Panc1 (cell line): ENCODE results near the gene PSMG1. TPM values are rescaled to one million over a fixed set of nuclear protein-coding genes. Genes with fewer than 3 reads are reported as not detected.

ENCODE experiments used
- ATAC-seq: fragments of 200-7000 bp; cut with Tn5 transposase; 2 replicates; pipeline ENCODE4 v1.9.1; 2020; ENCODE audit warnings: mild to moderate bottlenecking, moderate library complexity
- BruUV-seq: library from RNA; stranded (reverse); fragments of 400-500 nt; replicated peaks from 2 replicates; lab custom pipeline; 2021; lab: Mats Ljungman, UMichigan
- CTCF ChIA-PET: fragments of 300-600 bp; sonication (Branson Sonifier 250); formaldehyde crosslinking; loops from one replicate; lab custom pipeline; 2022; ENCODE audit warnings: antibody characterized with exemption; lab: Charles Lee
- POLR2A ChIA-PET: fragments of 300-600 bp; sonication (Branson Sonifier 250); formaldehyde crosslinking; loops from one replicate; lab custom pipeline; 2022; ENCODE audit warnings: antibody characterized with exemption; lab: Charles Lee
- DNase-seq: peaks from one replicate; pipeline ENCODE4 v3.0.0-alpha.2; 2010; ENCODE audit warnings: low read depth, low spot score
- H3K27ac ChIP-seq: 2 replicates; pipeline ENCODE4 v1.5.1; 2011; ENCODE audit warnings: mild to moderate bottlenecking, low read length, inconsistent platforms
- H3K27me3 ChIP-seq: fragments of 200-500 bp; sonication (Bioruptor generic); 2 replicates; pipeline ENCODE4 v1.6.0; 2014; ENCODE audit warnings: low read length, inconsistent platforms; ENCODE audit not compliant: control insufficient read depth, insufficient read depth
- H3K36me3 ChIP-seq: fragments of 200-500 bp; sonication (Bioruptor generic); 2 replicates; pipeline ENCODE4 v1.5.1; 2014; ENCODE audit warnings: inconsistent platforms, mild to moderate bottlenecking, low read length, moderate library complexity; ENCODE audit not compliant: control insufficient read depth, insufficient read depth
- H3K4me1 ChIP-seq: 2 replicates; pipeline ENCODE4 v1.5.1; 2011; ENCODE audit warnings: inconsistent platforms, mild to moderate bottlenecking, low read length, moderate library complexity; ENCODE audit not compliant: control insufficient read depth, insufficient read depth
- H3K4me3 ChIP-seq, 2 experiments: 2 replicates each; pipeline ENCODE4 v1.5.1; 2011 to 2012; ENCODE audit warnings: low read depth in 2 of 2, low read length in 2 of 2, mild to moderate bottlenecking in 2 of 2, inconsistent platforms in 1 of 2, moderate library complexity in 1 of 2
- H3K9me3 ChIP-seq: fragments of 200-500 bp; sonication (Bioruptor generic); 2 replicates; pipeline ENCODE4 v1.5.1; 2014; ENCODE audit warnings: low read depth, mild to moderate bottlenecking, inconsistent platforms, low read length, moderate library complexity; ENCODE audit not compliant: control insufficient read depth, insufficient read depth
- POLR2AphosphoS5 ChIP-seq: IDR thresholded peaks from 2 replicates; pipeline ENCODE4 v1.6.1; 2012; ENCODE audit warnings: mild to moderate bottlenecking, low read depth, low read length, moderate library complexity
- SIN3A ChIP-seq: IDR thresholded peaks from 2 replicates; pipeline ENCODE4 v1.6.1; 2012; ENCODE audit warnings: low read depth, mild to moderate bottlenecking, low read length, moderate library complexity, borderline replicate concordance; ENCODE audit not compliant: insufficient read depth
- TCF7L2 ChIP-seq: IDR thresholded peaks from 2 replicates; pipeline ENCODE4 v1.6.1; 2011; ENCODE audit warnings: mild to moderate bottlenecking, low read depth, low read length, inconsistent platforms
- in situ Hi-C: cut with HindIII; loops from 2 replicates; pipeline ENCODE4 v1.10.0; 2016; ENCODE audit warnings: low sequenced_read_pairs, low pct_unique_long_range_greater_than_20kb
- intact Hi-C: fragments of 100-400 bp; cut with micrococcal nuclease; formaldehyde crosslinking; loops from one replicate; pipeline ENCODE4 v1.10.0; 2022; ENCODE audit not compliant: unreplicated experiment
- total RNA-seq: library from RNA; stranded (reverse); gene quantifications from one replicate; pipeline ENCODE4 v1.2.1, GENCODE V29; 2021; ENCODE audit not compliant: unreplicated experiment
- TF ChIP-seq, protein P1 (sequence below), 2 experiments: IDR thresholded peaks; 2 replicates each; pipeline ENCODE4 v1.6.1; 2011 to 2012; ENCODE audit warnings: low read depth in 2 of 2, control low read depth in 1 of 2, low read length in 1 of 2, mild to moderate bottlenecking in 1 of 2, moderate library complexity in 1 of 2; ENCODE audit not compliant: insufficient read depth in 1 of 2
- TF ChIP-seq, protein P2 (sequence below): fragments of 450-650 bp; IDR thresholded peaks from 2 replicates; pipeline ENCODE4 v1.5.1; 2017; ENCODE audit warnings: mild to moderate bottlenecking

The PSMG1 gene
- total RNA-seq, 1 experiment from 2014 or later = 70.0 TPM

DNA sequence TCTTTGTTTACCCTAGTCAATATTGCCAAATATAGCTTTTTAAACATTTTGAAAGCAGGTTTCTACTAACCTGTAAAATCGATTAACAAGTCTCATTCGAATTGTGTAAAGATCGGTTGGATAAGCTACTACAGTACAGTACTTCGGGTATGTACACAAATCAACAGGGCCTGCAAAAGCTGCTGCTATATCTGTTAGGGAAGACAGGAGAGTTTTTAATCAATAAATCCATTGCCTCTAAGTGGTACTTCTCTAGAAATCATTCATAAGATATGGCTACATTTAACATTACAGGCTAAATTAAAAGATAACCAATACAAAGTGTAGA, 34.8 kb upstream of the PSMG1 start:
- in situ Hi-C loops (no loop called here), intact Hi-C loops (no loop called here)
- Histone ChIP-seq H3K4me1 (no peaks in the 10 kb centered on the region), H3K4me3 (no peak overlapping the region), H3K27me3 (no peaks in the 10 kb centered on the region), H3K9me3 (no peaks in the 10 kb centered on the region), H3K27ac (no peak overlapping the region), H3K36me3 (peaks cover 9% of the 10 kb centered on the region; the same call in 1 of the 2 replicates)
- no peak for ATAC-seq
- TSS peak; percentile 15 for BruUV-seq
- POLR2A ChIA-PET = no interaction called here
- CTCF ChIA-PET = no interaction called here
- no peak for DNase-seq
- TF ChIP-seq, protein P1, sequence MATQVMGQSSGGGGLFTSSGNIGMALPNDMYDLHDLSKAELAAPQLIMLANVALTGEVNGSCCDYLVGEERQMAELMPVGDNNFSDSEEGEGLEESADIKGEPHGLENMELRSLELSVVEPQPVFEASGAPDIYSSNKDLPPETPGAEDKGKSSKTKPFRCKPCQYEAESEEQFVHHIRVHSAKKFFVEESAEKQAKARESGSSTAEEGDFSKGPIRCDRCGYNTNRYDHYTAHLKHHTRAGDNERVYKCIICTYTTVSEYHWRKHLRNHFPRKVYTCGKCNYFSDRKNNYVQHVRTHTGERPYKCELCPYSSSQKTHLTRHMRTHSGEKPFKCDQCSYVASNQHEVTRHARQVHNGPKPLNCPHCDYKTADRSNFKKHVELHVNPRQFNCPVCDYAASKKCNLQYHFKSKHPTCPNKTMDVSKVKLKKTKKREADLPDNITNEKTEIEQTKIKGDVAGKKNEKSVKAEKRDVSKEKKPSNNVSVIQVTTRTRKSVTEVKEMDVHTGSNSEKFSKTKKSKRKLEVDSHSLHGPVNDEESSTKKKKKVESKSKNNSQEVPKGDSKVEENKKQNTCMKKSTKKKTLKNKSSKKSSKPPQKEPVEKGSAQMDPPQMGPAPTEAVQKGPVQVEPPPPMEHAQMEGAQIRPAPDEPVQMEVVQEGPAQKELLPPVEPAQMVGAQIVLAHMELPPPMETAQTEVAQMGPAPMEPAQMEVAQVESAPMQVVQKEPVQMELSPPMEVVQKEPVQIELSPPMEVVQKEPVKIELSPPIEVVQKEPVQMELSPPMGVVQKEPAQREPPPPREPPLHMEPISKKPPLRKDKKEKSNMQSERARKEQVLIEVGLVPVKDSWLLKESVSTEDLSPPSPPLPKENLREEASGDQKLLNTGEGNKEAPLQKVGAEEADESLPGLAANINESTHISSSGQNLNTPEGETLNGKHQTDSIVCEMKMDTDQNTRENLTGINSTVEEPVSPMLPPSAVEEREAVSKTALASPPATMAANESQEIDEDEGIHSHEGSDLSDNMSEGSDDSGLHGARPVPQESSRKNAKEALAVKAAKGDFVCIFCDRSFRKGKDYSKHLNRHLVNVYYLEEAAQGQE (IDR thresholded peaks at IDR 0.05; ENCODE audit: insufficient read depth in 1 of 2, low read depth in 2 of 2, low read length in 1 of 2) = no peak
- TF ChIP-seq, protein P2, sequence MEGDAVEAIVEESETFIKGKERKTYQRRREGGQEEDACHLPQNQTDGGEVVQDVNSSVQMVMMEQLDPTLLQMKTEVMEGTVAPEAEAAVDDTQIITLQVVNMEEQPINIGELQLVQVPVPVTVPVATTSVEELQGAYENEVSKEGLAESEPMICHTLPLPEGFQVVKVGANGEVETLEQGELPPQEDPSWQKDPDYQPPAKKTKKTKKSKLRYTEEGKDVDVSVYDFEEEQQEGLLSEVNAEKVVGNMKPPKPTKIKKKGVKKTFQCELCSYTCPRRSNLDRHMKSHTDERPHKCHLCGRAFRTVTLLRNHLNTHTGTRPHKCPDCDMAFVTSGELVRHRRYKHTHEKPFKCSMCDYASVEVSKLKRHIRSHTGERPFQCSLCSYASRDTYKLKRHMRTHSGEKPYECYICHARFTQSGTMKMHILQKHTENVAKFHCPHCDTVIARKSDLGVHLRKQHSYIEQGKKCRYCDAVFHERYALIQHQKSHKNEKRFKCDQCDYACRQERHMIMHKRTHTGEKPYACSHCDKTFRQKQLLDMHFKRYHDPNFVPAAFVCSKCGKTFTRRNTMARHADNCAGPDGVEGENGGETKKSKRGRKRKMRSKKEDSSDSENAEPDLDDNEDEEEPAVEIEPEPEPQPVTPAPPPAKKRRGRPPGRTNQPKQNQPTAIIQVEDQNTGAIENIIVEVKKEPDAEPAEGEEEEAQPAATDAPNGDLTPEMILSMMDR = no peak
- no peak for TF ChIP-seq TCF7L2
- TF ChIP-seq SIN3A = no peak

DNA sequence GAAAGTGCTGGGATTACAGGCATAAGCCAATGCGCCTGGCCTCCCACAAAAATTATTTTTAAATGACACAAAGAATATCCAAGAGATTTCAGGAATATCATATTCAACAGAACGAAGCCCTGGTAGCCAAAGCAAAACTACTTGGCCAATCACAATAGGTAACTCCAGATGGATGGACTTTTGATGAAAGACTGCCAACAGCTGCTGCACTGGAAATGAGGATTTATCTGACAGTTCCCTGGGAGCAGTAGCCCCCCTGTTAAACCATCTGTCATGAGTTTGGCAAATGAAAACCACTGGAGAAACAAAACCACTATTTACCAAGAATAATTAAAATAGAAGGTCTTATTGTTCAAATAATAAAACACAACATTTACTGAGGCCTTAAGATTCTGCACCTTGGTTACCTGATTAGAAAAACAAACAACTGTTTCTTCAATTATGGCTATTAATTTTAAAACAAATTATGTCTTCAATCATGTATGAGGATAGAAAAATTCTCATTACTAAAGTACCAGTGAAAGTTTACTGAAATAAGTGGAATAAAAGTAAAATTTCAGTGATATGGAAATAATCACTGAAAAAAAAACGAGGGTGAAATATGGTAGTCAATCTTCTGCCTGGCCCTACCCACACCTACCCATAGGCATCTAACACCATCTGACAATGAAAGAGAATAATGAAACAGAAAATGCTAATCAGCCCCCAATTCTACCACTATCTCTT, 34.3 kb upstream of the PSMG1 start:
- no peaks in the 10 kb centered on the region for H3K27me3 ChIP-seq
- no TSS peak for BruUV-seq
- no peak overlapping the region for H3K4me3 ChIP-seq
- CTCF ChIA-PET = no interaction called here
- H3K36me3 ChIP-seq = peaks cover 7% of the 10 kb centered on the region; the same call in 1 of the 2 replicates
- intact Hi-C loops (no loop called here), in situ Hi-C loops (no loop called here)
- POLR2A ChIA-PET = no interaction called here
- ATAC-seq (no peak), DNase-seq (no peak)
- no peaks in the 10 kb centered on the region for H3K9me3 ChIP-seq
- TF ChIP-seq SIN3A (no peak), POLR2AphosphoS5 (no peak), TCF7L2 (no peak)
- TF ChIP-seq, protein P1 (IDR thresholded peaks at IDR 0.05; ENCODE audit: insufficient read depth in 1 of 2, low read depth in 2 of 2, low read length in 1 of 2) = no peak
- TF ChIP-seq, protein P2 = no peak
- no peak overlapping the region for H3K27ac ChIP-seq
- H3K4me1 ChIP-seq = no peaks in the 10 kb centered on the region
